ENCODE data around the gene OR52N5. TPM values are rescaled to one million over a fixed set of nuclear protein-coding genes. Genes with fewer than 3 reads are reported as not detected.

Gene OR52N5
- total RNA-seq (2022; extraction: Qiagen RNA extraction) = not detected in 5 replicates

DNA sequence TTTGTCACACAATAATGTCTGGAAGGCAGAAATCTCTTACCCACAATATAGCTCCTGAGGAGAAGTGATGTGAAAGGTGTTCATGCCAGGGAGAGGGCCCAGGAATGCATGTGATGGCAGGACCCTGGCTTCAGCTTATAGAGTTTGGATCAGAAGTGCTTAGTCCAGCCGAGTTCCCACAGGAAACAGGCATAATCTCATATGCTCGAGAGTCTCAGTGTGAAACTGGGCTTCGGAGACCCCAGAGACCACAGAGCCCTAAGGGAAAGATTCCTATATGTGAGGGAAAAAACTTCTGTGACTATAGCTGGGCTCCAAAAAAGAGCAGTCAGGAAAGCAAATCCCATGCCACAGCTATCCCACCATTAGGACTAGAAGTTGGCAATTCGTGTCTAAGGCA is at the start of gene OR52N5:
Gene OR52N5, minus strand, starts transcription at position 101 of the 400 bp plus-strand sequence. CDS start 4,721 bp downstream, outside the sequence.

DNA sequence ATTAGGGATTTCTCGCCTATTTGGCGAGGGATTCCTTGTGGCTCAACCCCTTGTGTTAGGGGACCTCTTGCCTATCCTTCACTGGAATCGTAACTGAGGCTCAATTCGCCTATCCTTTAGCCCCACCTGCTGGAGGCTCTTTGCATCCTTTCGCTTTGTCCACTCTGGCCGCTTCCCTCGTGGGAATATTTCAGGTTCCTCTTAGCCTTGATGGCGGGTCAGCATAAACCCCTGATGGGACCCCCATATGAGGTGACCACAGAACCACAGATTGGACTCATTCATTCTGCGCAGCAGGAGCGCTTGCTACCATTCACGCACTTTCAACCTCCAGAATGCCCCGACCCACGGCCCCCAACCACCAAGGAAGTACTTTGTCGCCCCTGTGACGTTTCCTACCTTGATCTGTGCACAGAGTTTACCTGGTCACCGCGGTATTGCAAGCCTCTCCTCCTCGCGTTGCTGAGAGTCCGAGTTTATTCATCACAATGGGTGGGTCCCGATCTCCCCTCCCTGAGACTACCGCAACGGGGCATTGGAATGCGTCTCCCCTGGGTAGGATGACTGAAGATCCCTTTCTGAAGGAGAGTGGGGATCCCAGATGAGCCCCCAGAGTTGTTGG is 25.5 kb upstream of the OR52N5 start, which contains the start of gene OR52N2:
Gene OR52N2, plus strand, starts transcription at position 425 of the 622 bp plus-strand sequence. CDS start 11,412 bp downstream, outside the sequence.

DNA sequence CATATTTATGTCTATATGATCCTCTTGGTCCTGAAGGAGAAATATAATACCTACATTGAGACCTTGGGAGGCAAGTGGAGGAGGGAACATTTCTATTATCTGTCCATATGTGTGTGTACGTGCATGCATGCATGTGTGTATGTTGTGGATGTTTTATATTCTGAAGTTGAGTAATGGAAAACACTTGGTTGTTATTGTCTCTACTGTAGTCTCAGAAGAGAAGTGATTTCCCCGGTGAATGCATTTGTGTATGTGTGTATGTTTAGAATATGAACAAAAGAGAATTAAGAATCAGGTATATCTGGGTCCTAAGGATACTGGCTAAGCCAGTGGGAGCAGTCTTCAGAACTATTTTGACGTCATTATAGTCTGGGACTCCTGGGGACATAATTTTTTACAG is 8.0 kb upstream of the OR52N5 start, which contains the start of gene OR52N1:
Gene OR52N1, minus strand, starts transcription at position 101 of the 400 bp plus-strand sequence. CDS start 2,449 bp downstream, outside the sequence.

DNA sequence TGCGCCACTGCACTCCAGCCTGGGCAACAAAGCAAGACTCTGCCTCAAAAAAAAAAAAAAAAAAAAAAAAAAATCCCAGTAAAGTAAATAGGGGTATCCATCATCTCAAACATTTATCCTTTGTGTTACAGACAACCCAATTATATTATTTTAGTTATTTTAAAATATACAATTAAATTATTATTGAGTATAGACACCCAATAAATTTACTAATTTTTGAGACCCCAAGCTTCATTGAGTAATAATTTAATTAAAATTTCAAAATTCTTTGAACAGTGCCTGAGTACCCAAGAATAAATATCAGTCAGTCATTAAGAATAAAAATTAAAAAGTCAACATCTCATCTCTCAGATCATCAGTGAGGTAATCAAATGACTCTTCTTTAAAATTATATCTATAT is 29.2 kb downstream of the OR52N5 start, which contains the start of gene OR52N4:
Gene OR52N4, plus strand, starts transcription at position 301 of the 400 bp plus-strand sequence. CDS start 498 bp downstream, outside the sequence.

DNA sequence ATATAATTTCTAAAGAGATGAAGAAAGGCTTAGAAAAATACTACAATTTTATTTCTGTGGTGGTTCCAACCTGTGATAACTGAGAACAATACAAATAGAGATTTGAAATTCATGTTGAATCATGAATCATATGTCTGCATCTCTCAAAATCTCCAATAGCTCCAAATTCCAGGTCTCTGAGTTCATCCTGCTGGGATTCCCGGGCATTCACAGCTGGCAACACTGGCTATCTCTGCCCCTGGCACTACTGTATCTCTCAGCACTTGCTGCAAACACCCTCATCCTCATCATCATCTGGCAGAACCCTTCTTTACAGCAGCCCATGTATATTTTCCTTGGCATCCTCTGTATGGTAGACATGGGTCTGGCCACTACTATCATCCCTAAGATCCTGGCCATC is 46.8 kb downstream of the OR52N5 start, which contains the start of gene OR56B1:
Gene OR56B1, plus strand, starts transcription at position 53 of the 400 bp plus-strand sequence. Its CDS starts 69 bp downstream, at position 122.

Other genes starting within 250 kb of the OR52N5 start
- gene OR52H1, start 234.8 kb downstream of the OR52N5 start, total RNA-seq (2022; extraction: Qiagen RNA extraction) = not detected in 5 replicates
- not detected in 5 replicates for gene OR52B6, start 202.5 kb downstream of the OR52N5 start, total RNA-seq (2022; extraction: Qiagen RNA extraction)
- gene TRIM6, start 186.7 kb downstream of the OR52N5 start, total RNA-seq (2022; extraction: Qiagen RNA extraction) = 8.7 to 9.9 TPM (median 9.2 TPM) in 5 replicates
- 2.9 to 3.7 TPM (median 3.1 TPM) in 5 replicates for gene TRIM34, start 158.4 kb downstream of the OR52N5 start, total RNA-seq (2022; extraction: Qiagen RNA extraction)
- gene TRIM5, start 98.3 kb downstream of the OR52N5 start, total RNA-seq (2022; extraction: Qiagen RNA extraction) = 8.7 to 10.9 TPM (median 10.5 TPM) in 5 replicates
- gene TRIM22, start 93.6 kb downstream of the OR52N5 start, total RNA-seq (2022; extraction: Qiagen RNA extraction) = 0.80 to 1.4 TPM (median 0.87 TPM) in 5 replicates
- gene OR56B1, start 46.9 kb downstream of the OR52N5 start, total RNA-seq (2022; extraction: Qiagen RNA extraction) = not detected in 5 replicates
- not detected in 5 replicates for gene OR52N4, start 29.1 kb downstream of the OR52N5 start, total RNA-seq (2022; extraction: Qiagen RNA extraction)
- not detected in 5 replicates for gene OR52N1, start 7.9 kb upstream of the OR52N5 start, total RNA-seq (2022; extraction: Qiagen RNA extraction)
- gene OR52N2, start 25.6 kb upstream of the OR52N5 start, total RNA-seq (2022; extraction: Qiagen RNA extraction) = not detected in 5 replicates
- not detected in 5 replicates for gene OR52E6, start 58.5 kb upstream of the OR52N5 start, total RNA-seq (2022; extraction: Qiagen RNA extraction)
- not detected in 5 replicates for gene OR52E8, start 74.3 kb upstream of the OR52N5 start, total RNA-seq (2022; extraction: Qiagen RNA extraction)
- not detected in 5 replicates for gene OR52E4, start 97.3 kb upstream of the OR52N5 start, total RNA-seq (2022; extraction: Qiagen RNA extraction)
- not detected in 5 replicates for gene OR52E5, start 109.9 kb upstream of the OR52N5 start, total RNA-seq (2022; extraction: Qiagen RNA extraction)
- not detected in 5 replicates for gene OR56A3, start 158.9 kb upstream of the OR52N5 start, total RNA-seq (2022; extraction: Qiagen RNA extraction)
- not detected in 5 replicates for gene OR56A5, start 185.1 kb upstream of the OR52N5 start, total RNA-seq (2022; extraction: Qiagen RNA extraction)
- not detected in 5 replicates for gene OR52L1, start 203.6 kb upstream of the OR52N5 start, total RNA-seq (2022; extraction: Qiagen RNA extraction)
- not detected in 5 replicates for gene OR56A4, start 223.6 kb upstream of the OR52N5 start, total RNA-seq (2022; extraction: Qiagen RNA extraction)
- gene OR56A1, start 247.4 kb upstream of the OR52N5 start, total RNA-seq (2022; extraction: Qiagen RNA extraction) = not detected in 5 replicates

Data from A549 treated with Mapracorat at 1 μM for 4 hours (cell line).